Activated CD4-positive, alpha-beta T cell treated with anti-CD3 and anti-CD28 coated beads for 4 hours (primary cell): Measurements from ENCODE around the gene HECTD4.
"Not testable (repeated sequence)": the region's sequence is repeated elsewhere in the genome, so short reads cannot be mapped to it uniquely, and the experiment has no call there.

Experiments
- DNase-seq, 2 donors: peaks; one replicate each; pipeline ENCODE4 v3.0.0-alpha.2; 2020

Gene HECTD4

GRCh38 chr12:112350593-112351592, 31.3 kb downstream of the HECTD4 start:
- DNase-seq, result no peak

- DNase-seq, result no peak
Observed at GRCh38 chr12:112349431-112349830, 32.8 kb downstream of the HECTD4 start.

- not testable (repeated sequence) for DNase-seq
Observed at GRCh38 chr12:112348926-112349325, 33.3 kb downstream of the HECTD4 start.

- no peak for DNase-seq
Observed at GRCh38 chr12:112347581-112347982, 34.6 kb downstream of the HECTD4 start.

- DNase-seq, result no peak
Observed at GRCh38 chr12:112346194-112346593, 36.0 kb downstream of the HECTD4 start.

- DNase-seq, result no peak
Observed at GRCh38 chr12:112344220-112344619, 38.0 kb downstream of the HECTD4 start.

GRCh38 chr12:112342587-112342986, 39.6 kb downstream of the HECTD4 start:
- no peak for DNase-seq

- no peak for DNase-seq
Observed at GRCh38 chr12:112341046-112341825, 41.0 kb downstream of the HECTD4 start.

GRCh38 chr12:112340230-112340629, 42.0 kb downstream of the HECTD4 start:
- no peak for DNase-seq

GRCh38 chr12:112334999-112335398, 47.2 kb downstream of the HECTD4 start:
- DNase-seq, result not testable (repeated sequence)

- no peak for DNase-seq
Observed at GRCh38 chr12:112333019-112333418, 49.2 kb downstream of the HECTD4 start.

- DNase-seq, result no peak
Observed at GRCh38 chr12:112331886-112332285, 50.3 kb downstream of the HECTD4 start.

- DNase-seq, result no peak
Observed at GRCh38 chr12:112330706-112331105, 51.5 kb downstream of the HECTD4 start.

- no peak for DNase-seq
Observed at GRCh38 chr12:112328456-112329124, 53.6 kb downstream of the HECTD4 start.

- DNase-seq, result no peak
Observed at GRCh38 chr12:112327209-112327938, 54.9 kb downstream of the HECTD4 start.

- DNase-seq, result no peak
Observed at GRCh38 chr12:112325622-112326207, 56.5 kb downstream of the HECTD4 start.

GRCh38 chr12:112325157-112325556, 57.1 kb downstream of the HECTD4 start:
- no peak for DNase-seq

- DNase-seq, result no peak
Observed at GRCh38 chr12:112322882-112323547, 59.2 kb downstream of the HECTD4 start.

GRCh38 chr12:112322441-112322840, 59.8 kb downstream of the HECTD4 start:
- no peak for DNase-seq

GRCh38 chr12:112321245-112321644, 61.0 kb downstream of the HECTD4 start:
- no peak for DNase-seq

GRCh38 chr12:112319395-112319794, 62.8 kb downstream of the HECTD4 start:
- no peak for DNase-seq
